ENCODE measurements around the gene GTSE1. TPM values are rescaled to one million over a fixed set of nuclear protein-coding genes. Genes with fewer than 3 reads are reported as not detected.

Gene GTSE1
- total RNA-seq, 4 donors from 2014 or later: 0.13 to 0.20 (median 0.19) TPM; not detected in 1

GRCh38 chr22:46360097-46360496 lies 63.4 kb downstream of the GTSE1 start:
- no peak overlapping the region for H3K27ac ChIP-seq
- TF ChIP-seq POLR2AphosphoS5 (IDR thresholded peaks at IDR 0.05) (no peak), POLR2A (IDR thresholded peaks at IDR 0.05) (no peak), EP300 (IDR thresholded peaks at IDR 0.05) (no peak), CTCF (IDR thresholded peaks at IDR 0.05) (no peak)
- H3K4me1 ChIP-seq: peaks cover 0 to 4% (median 0%) of the 10 kb centered on the region in 3 donors
- no peak for ATAC-seq
- peaks cover 0 to 46% of the 10 kb centered on the region in 2 donors for H3K36me3 ChIP-seq
- 56% methylated on average over 1 of the region's 5 CpGs; no CpG with 5 or more reads in 1 of the 2 donors for WGBS, 2 donors (ENCODE audit: low coverage in 1 of 2)
- H3K4me3 ChIP-seq: no peak overlapping the region
- H3K9me3 ChIP-seq: no peaks in the 10 kb centered on the region
- peaks cover 10% of the 10 kb centered on the region for H3K27me3 ChIP-seq

- ATAC-seq: no peak
- Histone ChIP-seq H3K9me3 (no peaks in the 10 kb centered on the region), H3K4me3 (no peak overlapping the region), H3K27ac (no peak overlapping the region), H3K36me3 (peaks cover 0 to 38% of the 10 kb centered on the region in 2 donors), H3K27me3 (peaks cover 15% of the 10 kb centered on the region), H3K4me1 (no peaks in the 10 kb centered on the region)
- TF ChIP-seq POLR2AphosphoS5 (IDR thresholded peaks at IDR 0.05) (no peak), POLR2A (IDR thresholded peaks at IDR 0.05) (no peak), EP300 (IDR thresholded peaks at IDR 0.05) (no peak), CTCF (IDR thresholded peaks at IDR 0.05) (no peak)
- 89 to 91% methylated on average over 2 to 9 of the region's 10 CpGs for WGBS, 2 donors (ENCODE audit: low coverage in 1 of 2)
These were observed 64.2 kb downstream of the GTSE1 start for GRCh38 chr22:46360891-46361290.

GRCh38 chr22:46361826-46362202 lies 65.1 kb downstream of the GTSE1 start:
- Histone ChIP-seq H3K4me1 (no peaks in the 10 kb centered on the region), H3K27ac (no peak overlapping the region), H3K36me3 (peaks cover 0 to 28% of the 10 kb centered on the region in 2 donors), H3K9me3 (no peaks in the 10 kb centered on the region), H3K4me3 (no peak overlapping the region), H3K27me3 (peaks cover 21% of the 10 kb centered on the region)
- ATAC-seq: no peak
- WGBS, 2 donors (ENCODE audit: low coverage in 1 of 2): 53 to 60% methylated on average over 1 to 10 of the region's 11 CpGs
- TF ChIP-seq POLR2AphosphoS5 (IDR thresholded peaks at IDR 0.05): no peak
- TF ChIP-seq POLR2A (IDR thresholded peaks at IDR 0.05): no peak
- no peak for TF ChIP-seq CTCF (IDR thresholded peaks at IDR 0.05)
- TF ChIP-seq EP300 (IDR thresholded peaks at IDR 0.05): no peak

- Histone ChIP-seq H3K27me3 (peaks cover 27% of the 10 kb centered on the region), H3K9me3 (no peaks in the 10 kb centered on the region), H3K36me3 (peaks cover 0 to 23% of the 10 kb centered on the region in 2 donors), H3K27ac (no peak overlapping the region), H3K4me1 (no peaks in the 10 kb centered on the region), H3K4me3 (no peak overlapping the region)
- no peak for TF ChIP-seq POLR2A (IDR thresholded peaks at IDR 0.05)
- no peak for TF ChIP-seq POLR2AphosphoS5 (IDR thresholded peaks at IDR 0.05)
- TF ChIP-seq EP300 (IDR thresholded peaks at IDR 0.05): no peak
- TF ChIP-seq CTCF (IDR thresholded peaks at IDR 0.05): no peak
- WGBS, 2 donors (ENCODE audit: low coverage in 1 of 2): 60 to 81% methylated on average over 3 to 4 of the region's 25 CpGs
- ATAC-seq: no peak
These were observed 65.7 kb downstream of the GTSE1 start for GRCh38 chr22:46362203-46362933.

GRCh38 chr22:46362934-46363515 lies 66.4 kb downstream of the GTSE1 start:
- peaks cover 0 to 16% of the 10 kb centered on the region in 2 donors for H3K36me3 ChIP-seq
- H3K4me3 ChIP-seq: no peak overlapping the region
- TF ChIP-seq CTCF (IDR thresholded peaks at IDR 0.05): no peak
- TF ChIP-seq EP300 (IDR thresholded peaks at IDR 0.05): no peak
- no peak for TF ChIP-seq POLR2A (IDR thresholded peaks at IDR 0.05)
- no peak for TF ChIP-seq POLR2AphosphoS5 (IDR thresholded peaks at IDR 0.05)
- ATAC-seq: no peak
- H3K27me3 ChIP-seq: peaks cover 31% of the 10 kb centered on the region
- 73% methylated on average over 6 of the region's 15 CpGs; no CpG with 5 or more reads in 1 of the 2 donors for WGBS, 2 donors (ENCODE audit: low coverage in 1 of 2)
- no peak overlapping the region for H3K27ac ChIP-seq
- H3K4me1 ChIP-seq: no peaks in the 10 kb centered on the region
- no peaks in the 10 kb centered on the region for H3K9me3 ChIP-seq

Measured in gastroesophageal sphincter (tissue), 4 donors.